Measurements from ENCODE around the gene MAS1L.

MAS1L gene

GRCh38 chr6:29487660-29488059 is at the start of gene MAS1L:
Gene MAS1L (minus strand): TSS chr6:29487956. CDS start chr6:29487902, 54 bp downstream.
- no peak for DNase-seq (ENCODE audit: low spot score)

- no peak for DNase-seq (ENCODE audit: low spot score)
Measured at GRCh38 chr6:29532320-29532951, 44.7 kb upstream of the MAS1L start.

GRCh38 chr6:29531668-29532067 is 43.9 kb upstream of the MAS1L start:
- DNase-seq (ENCODE audit: low spot score) = no peak

DNA sequence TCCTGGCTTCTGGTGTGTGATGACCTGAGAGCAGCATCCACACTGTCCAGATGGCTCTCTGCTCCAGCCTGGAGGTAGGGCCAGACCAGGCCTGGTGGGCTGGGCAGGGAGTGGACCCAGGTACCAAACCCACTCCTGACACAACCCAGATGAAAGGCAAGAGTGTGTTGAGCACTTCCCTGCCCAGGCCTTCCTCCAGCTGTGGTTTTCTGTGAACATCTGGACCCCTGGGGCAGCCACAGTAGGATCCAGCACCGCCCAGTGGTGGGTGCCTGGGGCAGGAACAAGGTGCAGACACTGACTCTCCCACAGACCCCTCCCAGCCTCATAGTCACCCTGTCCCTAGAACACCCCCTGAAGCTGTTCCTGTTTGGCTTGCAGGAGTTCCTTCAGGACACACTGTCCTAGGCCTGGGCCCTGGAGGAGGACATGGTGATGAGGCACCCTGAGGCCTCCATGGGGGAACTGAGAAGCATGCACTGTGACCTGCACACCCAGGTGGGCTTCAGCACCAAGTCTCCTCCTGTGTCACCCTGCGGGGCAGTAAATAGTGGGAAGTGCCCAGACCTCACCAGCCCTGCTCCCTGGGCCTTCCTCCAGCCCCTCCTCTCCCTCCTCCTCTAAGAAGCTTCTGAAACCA is 43.0 kb upstream of the MAS1L start:
- DNase-seq (ENCODE audit: low spot score) = no peak

- no peak for DNase-seq (ENCODE audit: low spot score)
Measured at GRCh38 chr6:29529956-29530355, 42.2 kb upstream of the MAS1L start.

GRCh38 chr6:29528988-29529560 is 41.3 kb upstream of the MAS1L start:
- DNase-seq (ENCODE audit: low spot score) = no peak

DNA sequence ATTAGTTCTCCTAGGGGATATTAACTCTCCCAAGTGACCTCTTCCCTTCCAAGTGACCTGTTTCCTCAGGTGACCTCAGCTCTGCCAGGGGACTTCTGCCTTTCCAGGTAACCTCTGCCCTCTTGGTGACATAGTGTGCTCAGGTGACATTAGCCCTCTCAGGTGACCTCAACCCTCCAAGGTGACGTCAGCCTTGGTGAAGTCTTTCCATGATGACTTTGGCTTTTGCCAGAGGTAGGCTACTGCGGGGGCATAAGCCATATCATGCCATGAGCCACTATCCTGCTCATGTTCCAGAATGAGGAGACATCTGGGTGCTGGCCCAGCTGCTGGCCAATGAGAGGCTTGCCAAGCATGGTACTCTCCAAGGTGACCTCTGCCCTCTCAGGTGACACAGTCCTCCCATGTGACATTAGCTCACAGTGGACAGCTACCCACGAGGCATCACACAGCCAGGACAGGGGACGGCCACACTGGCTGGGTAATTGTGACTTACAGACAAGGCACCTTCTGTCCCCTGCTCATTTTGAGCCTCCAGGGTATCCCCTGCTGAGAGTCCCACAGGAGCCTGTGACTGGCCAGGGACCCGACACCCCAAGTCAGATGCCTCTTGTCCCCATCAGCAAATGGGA is 40.7 kb upstream of the MAS1L start:
- DNase-seq (ENCODE audit: low spot score) = no peak

- DNase-seq (ENCODE audit: low spot score) = no peak
Measured at GRCh38 chr6:29527564-29527963, 39.8 kb upstream of the MAS1L start.

DNA sequence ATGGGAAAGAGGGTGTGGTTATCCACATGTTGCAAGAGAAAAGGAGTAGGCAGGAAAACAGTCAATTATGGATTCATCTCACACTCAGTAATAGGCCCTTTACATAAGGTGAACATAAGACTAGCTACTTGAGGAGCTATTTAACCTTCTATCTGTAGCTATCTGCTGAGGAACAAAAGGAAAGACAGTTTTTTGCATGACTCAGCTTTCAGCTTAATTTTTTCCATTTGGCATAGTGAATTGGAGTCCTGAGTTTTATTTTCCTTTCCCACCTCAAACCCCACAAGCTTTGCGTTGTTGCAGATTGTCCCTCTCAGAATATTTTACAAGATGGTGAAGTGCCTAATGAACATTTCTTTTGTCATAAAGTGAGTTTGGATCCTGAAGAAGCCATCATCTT is 39.4 kb upstream of the MAS1L start:
- DNase-seq (ENCODE audit: low spot score) = no peak

DNA sequence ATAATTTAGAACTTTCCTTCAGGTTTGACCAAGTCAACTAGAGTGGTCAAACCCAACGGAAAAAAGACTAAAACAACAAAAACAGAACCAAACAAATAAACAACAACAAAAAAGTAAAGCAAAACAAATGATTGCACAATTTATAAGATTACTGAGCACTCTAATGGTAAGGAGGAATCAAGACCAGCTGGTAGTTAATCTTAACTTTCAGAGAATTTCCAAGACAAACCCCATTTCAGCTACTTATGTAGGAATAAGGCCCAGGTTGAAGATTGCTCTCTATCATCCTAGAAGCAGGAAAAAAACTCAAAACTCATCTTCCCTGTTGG is 37.5 kb upstream of the MAS1L start:
- DNase-seq (ENCODE audit: low spot score) = no peak

- DNase-seq (ENCODE audit: low spot score) = no peak
Measured at GRCh38 chr6:29524444-29525310, 36.9 kb upstream of the MAS1L start.

DNA sequence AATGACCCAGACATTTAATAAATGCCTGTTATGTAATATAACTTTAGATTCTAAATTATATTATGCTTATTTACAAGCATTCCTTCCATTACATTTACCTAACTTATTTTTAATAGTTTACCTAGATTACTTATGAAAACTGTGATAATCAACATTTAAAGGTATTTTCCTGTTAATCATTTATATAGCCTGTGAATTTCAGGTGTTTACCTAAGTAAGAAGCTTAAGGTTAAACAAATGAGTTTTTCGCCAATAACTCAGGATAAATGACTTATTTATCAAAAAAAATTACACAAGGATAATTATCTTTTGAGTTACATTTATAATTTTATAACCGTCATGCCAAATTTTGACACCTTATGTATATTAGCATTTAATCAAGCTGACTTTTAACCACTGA is 36.3 kb upstream of the MAS1L start:
- DNase-seq (ENCODE audit: low spot score) = no peak

DNA sequence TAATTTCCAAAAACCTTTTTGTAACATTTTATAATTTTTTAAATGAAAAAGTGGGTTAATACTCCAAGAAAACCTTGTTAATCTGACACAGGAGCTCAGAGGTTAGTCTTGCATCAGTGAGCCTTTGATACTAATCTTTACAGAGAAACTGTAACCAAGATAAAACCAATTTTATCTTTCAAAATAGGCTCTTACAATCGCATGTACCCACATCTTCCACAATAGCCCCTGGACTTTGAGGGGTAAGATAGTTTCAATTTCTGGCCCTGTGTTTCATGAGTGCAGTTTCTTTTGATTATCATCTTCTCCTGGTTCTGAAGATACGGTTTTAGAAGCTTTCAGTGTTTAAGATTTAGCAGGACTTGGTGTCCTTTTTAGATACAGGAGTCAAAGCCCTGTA is 34.5 kb upstream of the MAS1L start:
- no peak for DNase-seq (ENCODE audit: low spot score)

DNA sequence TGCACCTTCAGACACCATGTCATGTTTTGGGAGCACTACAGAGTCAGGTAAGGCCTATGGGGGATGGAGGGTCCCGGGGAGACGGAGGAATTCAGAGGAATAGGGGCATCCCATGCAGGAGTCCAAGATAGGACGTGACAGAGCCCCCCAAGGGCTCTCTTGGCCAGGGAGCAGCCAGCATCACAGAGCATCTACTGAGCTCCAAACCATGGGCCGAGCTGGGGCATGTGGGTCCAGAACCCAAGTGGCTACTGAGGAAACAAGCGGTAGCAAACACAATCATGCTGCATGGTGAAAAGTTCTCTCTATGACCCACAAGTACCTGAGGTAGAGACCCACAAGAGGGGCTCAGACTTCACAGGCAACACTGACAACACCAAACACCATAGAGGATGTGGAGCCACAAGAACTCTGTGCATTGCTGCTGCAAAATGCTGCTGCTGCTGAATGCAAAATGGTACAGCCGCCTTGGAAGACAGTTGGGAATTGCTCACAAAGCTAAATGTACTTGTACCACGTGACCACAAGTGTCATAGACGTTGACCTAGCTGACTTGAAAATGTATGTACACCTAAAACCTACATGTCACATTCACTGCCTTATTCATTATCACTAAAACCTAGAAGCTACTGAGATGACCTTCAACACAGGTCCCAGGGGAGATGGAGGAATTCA is 33.4 kb upstream of the MAS1L start:
- DNase-seq (ENCODE audit: low spot score) = no peak

GRCh38 chr6:29520232-29520631 is 32.5 kb upstream of the MAS1L start:
- no peak for DNase-seq (ENCODE audit: low spot score)

DNA sequence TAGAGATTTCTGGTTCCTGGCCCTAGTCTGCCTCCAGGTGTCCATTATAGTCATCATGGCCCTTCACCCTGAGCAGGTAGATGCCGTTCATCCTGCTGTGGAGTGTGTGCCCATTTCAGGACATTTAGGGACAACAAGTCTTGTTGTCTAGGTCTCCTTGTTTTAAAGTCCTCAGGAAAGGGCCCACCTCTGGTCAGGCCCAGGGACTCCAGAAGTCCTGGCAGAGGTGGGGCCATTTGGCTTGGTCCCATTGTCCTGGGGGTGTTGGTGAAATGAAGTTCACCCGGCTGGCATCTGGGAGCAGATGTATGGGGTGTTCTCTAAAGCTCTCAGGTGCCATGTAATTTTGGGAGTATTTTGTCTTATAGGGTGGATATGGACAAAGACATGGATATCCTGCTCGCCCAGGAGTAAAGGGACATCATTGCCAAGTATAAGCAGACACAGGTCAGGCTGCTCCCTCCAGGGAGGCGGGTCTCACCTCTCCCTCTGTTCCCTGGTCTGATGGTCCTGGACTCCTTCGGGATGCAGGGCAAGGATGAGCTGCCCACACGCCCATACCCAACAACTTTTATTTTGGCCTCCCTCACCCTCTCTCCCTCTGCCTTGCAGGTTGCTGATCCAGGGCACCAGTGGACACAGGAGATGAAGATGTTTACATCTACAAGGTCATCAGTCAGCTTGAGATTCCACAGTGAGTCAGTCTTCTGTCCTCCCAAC is 31.7 kb upstream of the MAS1L start:
- no peak for DNase-seq (ENCODE audit: low spot score)

- DNase-seq (ENCODE audit: low spot score) = no peak
Measured at GRCh38 chr6:29517728-29518440, 30.1 kb upstream of the MAS1L start.

DNA sequence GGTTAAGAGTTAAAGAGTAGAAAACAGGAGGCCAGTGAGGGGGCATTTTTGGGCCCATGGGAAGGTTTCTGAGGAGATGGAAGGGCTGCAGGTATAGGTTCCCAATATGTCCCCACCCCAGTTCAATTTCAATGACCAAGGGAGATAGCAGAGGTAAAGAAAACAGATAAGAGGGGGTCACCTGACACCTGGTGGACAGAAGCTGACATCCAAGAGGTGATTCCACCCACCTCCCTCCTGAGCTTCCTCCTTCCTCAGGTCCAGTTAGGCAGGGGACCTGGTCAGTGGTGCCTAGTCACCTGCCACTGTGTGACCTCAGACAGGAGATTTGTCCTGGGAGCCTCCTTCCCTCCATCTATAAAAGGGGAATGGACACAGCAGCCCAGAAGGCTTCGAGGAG is 29.5 kb upstream of the MAS1L start:
- no peak for DNase-seq (ENCODE audit: low spot score)

DNA sequence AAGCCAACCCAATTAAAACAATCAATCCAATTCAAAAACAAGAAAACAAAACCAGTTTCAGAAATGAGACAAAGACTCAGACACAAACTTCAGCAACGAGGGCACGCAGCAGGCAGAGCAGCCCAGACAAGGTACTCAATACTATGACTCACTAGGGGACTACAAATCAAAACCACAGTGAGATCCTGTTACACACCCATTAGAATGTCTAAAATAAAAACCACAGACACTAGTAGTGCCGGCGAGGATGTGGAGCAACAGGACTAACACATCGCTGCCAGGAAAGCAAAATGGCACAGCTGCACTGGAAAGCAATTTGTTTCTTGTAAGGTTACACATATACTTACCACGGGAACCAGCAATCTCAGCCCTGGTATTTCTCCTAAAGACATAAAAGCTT is 28.4 kb upstream of the MAS1L start:
- no peak for DNase-seq (ENCODE audit: low spot score)

DNA sequence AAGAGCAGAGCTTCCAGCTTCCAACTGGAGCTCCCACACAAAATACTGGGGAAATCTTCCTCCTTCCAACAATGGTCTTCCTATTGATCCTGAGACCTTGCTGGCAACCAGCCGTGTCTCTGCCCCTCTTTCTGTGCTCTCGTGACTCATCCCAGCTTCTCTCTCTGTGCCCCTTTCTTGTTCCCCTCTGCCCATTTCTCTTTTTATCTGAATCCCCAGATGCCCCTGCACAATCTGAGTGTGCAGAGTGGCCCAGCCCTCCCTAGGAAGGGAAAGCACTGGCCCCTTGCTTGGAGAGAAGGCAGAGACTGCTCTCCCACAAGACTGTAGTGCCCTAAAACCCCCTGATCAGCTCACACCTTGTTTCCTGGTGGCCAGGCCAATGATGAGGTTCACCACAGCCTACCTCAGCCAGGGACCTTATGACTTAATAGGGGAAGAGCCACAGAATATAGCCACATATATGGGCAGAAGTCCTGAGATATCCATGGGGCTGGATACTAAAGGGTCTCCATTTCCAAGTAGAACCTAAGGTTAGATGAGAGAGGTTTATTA is 23.1 kb upstream of the MAS1L start:
- DNase-seq (ENCODE audit: low spot score) = no peak
